ENCODE data around the gene IZUMO1. TPM values are rescaled to one million over a fixed set of nuclear protein-coding genes. Genes with fewer than 3 reads are reported as not detected.
A peak's percentile ranks its signal among the peaks of the same experiment; 100 is the strongest.

The IZUMO1 gene
- total RNA-seq, 4 donors from 2014 or later = not detected

DNA sequence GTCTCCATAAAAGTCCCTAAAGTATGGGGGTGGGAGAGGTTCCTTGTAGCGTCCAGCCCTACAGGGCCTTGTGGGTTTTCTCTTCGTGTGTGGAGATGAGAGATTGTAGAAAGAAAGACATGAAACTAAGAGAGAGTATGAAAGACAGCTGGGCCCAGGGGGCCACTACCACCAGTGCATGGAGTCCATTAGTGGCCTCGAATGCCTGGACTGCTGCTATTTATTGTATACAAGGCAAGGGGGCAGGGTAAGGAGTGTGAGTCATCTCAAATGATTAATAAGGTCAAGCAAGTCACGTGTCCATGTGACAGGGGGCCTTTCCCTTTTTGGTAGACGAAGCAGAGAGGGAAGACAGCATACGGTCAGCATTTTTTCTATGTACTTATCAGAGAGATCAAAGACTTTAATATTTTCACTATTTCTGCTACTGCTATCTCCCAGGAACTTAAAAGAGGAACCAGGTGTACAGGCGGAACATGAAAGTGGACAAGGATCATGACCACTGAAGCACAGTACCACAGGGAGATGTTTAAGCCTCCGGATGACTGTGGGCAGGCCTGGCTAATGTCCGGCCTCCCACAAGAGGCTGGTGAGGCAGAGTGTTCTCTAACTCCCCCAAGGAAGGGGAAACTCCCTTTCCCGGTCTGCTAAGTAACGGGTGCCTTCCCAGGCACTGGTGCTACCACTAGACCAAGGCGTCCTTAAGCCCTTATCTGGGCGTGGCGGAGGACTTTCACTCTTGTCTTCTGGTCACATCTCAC is 34.1 kb upstream of the IZUMO1 start:
- DNase-seq = no peak
- Histone ChIP-seq H3K4me1 (peaks cover 0 to 18% (median 5%) of the 10 kb centered on the region in 4 donors), H3K27me3 (peaks cover 39% of the 10 kb centered on the region), H3K4me3 (no peak overlapping the region), H3K9me3 (no peaks in the 10 kb centered on the region), H3K36me3 (no peaks in the 10 kb centered on the region), H3K27ac (peak overlapping the region; percentile 1 to 56 (median 44))
- WGBS, 2 donors (ENCODE audit: low coverage in 1 of 2) = 32 to 53% methylated on average over 5 to 14 of the region's 14 CpGs
- intact Hi-C loops (cut with DNase I; ENCODE audit: low total_unique reads) = no loop called here
- in situ Hi-C loops (cut with MboI; ENCODE audit: low pct_ligation_motif_present in 1 of 4, low pct_unique_long_range_greater_than_20kb in 1 of 4, low sequenced_read_pairs in 3 of 4) = no loop called here
- no peak for TF ChIP-seq EP300 (IDR thresholded peaks at IDR 0.05; ENCODE audit: low read depth)
- no peak for TF ChIP-seq POLR2A (IDR thresholded peaks at IDR 0.05)
- TF ChIP-seq, protein P1, sequence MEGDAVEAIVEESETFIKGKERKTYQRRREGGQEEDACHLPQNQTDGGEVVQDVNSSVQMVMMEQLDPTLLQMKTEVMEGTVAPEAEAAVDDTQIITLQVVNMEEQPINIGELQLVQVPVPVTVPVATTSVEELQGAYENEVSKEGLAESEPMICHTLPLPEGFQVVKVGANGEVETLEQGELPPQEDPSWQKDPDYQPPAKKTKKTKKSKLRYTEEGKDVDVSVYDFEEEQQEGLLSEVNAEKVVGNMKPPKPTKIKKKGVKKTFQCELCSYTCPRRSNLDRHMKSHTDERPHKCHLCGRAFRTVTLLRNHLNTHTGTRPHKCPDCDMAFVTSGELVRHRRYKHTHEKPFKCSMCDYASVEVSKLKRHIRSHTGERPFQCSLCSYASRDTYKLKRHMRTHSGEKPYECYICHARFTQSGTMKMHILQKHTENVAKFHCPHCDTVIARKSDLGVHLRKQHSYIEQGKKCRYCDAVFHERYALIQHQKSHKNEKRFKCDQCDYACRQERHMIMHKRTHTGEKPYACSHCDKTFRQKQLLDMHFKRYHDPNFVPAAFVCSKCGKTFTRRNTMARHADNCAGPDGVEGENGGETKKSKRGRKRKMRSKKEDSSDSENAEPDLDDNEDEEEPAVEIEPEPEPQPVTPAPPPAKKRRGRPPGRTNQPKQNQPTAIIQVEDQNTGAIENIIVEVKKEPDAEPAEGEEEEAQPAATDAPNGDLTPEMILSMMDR (IDR thresholded peaks at IDR 0.05) = no peak
- no peak for TF ChIP-seq POLR2AphosphoS5 (IDR thresholded peaks at IDR 0.05)

DNA sequence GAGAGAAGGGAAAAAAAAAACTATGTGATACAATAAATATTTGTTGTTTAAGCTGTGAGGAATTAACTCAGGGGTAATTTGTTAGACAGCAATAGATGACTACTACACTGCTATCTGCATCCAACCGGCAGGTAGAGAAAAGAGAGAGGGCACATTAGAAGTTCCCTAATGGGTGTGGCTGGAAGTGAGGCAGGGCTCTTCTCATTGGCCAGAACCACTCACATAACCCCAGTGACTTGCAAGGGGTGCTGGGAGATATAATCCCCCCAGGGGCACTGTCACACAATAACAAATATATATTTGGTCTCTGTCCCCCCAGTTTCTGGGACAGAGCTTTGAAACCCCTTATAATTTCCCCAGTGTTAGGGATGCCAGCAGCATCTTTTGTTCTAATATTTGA is 32.9 kb upstream of the IZUMO1 start:
- Histone ChIP-seq H3K4me3 (no peak overlapping the region), H3K4me1 (peaks cover 0 to 18% (median 5%) of the 10 kb centered on the region in 4 donors), H3K36me3 (no peaks in the 10 kb centered on the region), H3K27me3 (peaks cover 28% of the 10 kb centered on the region), H3K9me3 (no peaks in the 10 kb centered on the region), H3K27ac (no peak overlapping the region)
- in situ Hi-C loops (cut with MboI; ENCODE audit: low pct_ligation_motif_present in 1 of 4, low pct_unique_long_range_greater_than_20kb in 1 of 4, low sequenced_read_pairs in 3 of 4) = no loop called here
- WGBS, 2 donors (ENCODE audit: low coverage in 1 of 2) = 26 to 29% methylated on average over 1 of the region's 1 CpG
- no peak for DNase-seq
- intact Hi-C loops (cut with DNase I; ENCODE audit: low total_unique reads) = no loop called here
- TF ChIP-seq, protein P1 (IDR thresholded peaks at IDR 0.05) = no peak
- TF ChIP-seq POLR2A (IDR thresholded peaks at IDR 0.05) = no peak
- no peak for TF ChIP-seq POLR2AphosphoS5 (IDR thresholded peaks at IDR 0.05)
- TF ChIP-seq EP300 (IDR thresholded peaks at IDR 0.05; ENCODE audit: low read depth) = no peak

- intact Hi-C loops (cut with DNase I; ENCODE audit: low total_unique reads) (loop anchor here (1.0 kb wide), 1 partner anchor 26 kb away; no protein-coding TSS in a partner anchor), in situ Hi-C loops (cut with MboI; ENCODE audit: low pct_ligation_motif_present in 1 of 4, low pct_unique_long_range_greater_than_20kb in 1 of 4, low sequenced_read_pairs in 3 of 4) (no loop called here)
- Histone ChIP-seq H3K4me1 (peaks cover 0 to 15% (median 5%) of the 10 kb centered on the region in 4 donors), H3K27me3 (peaks cover 42% of the 10 kb centered on the region), H3K27ac (no peak overlapping the region), H3K4me3 (no peak overlapping the region), H3K36me3 (no peaks in the 10 kb centered on the region), H3K9me3 (no peaks in the 10 kb centered on the region)
- 80 to 87% methylated on average over 8 to 12 of the region's 12 CpGs for WGBS, 2 donors (ENCODE audit: low coverage in 1 of 2)
- no peak for TF ChIP-seq POLR2A (IDR thresholded peaks at IDR 0.05)
- TF ChIP-seq EP300 (IDR thresholded peaks at IDR 0.05; ENCODE audit: low read depth) = no peak
- TF ChIP-seq POLR2AphosphoS5 (IDR thresholded peaks at IDR 0.05) = no peak
- TF ChIP-seq, protein P1 (IDR thresholded peaks at IDR 0.05) = no peak
- no peak for DNase-seq
These were observed 31.0 kb upstream of the IZUMO1 start for GRCh38 chr19:48777720-48778119.

DNA sequence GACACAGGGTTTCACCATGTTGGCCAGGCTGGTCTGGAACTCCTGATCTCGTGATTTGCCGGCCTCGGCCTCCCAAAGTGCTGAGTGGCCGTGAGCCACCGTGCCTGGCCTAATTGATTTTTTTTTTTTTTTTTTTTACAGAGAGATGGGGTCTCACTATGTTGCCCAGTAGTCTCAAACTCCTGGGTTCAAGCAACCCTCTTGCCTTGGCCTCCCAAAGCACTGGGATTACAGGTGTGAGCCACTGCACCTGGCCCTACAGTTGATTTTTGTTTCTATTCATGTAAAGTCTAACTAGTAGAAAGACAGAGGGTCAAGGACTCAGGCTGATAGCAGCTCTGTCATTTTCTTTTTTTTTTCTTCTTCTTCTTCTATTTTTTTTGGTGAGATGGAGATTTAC is 30.4 kb upstream of the IZUMO1 start:
- TF ChIP-seq, protein P1 (IDR thresholded peaks at IDR 0.05) = no peak
- no peak for TF ChIP-seq EP300 (IDR thresholded peaks at IDR 0.05; ENCODE audit: low read depth)
- Histone ChIP-seq H3K36me3 (no peaks in the 10 kb centered on the region), H3K27me3 (peaks cover 46% of the 10 kb centered on the region), H3K4me3 (no peak overlapping the region), H3K27ac (no peak overlapping the region), H3K9me3 (no peaks in the 10 kb centered on the region), H3K4me1 (peaks cover 0 to 10% (median 5%) of the 10 kb centered on the region in 4 donors)
- in situ Hi-C loops (cut with MboI; ENCODE audit: low pct_ligation_motif_present in 1 of 4, low pct_unique_long_range_greater_than_20kb in 1 of 4, low sequenced_read_pairs in 3 of 4) = no loop called here
- intact Hi-C loops (cut with DNase I; ENCODE audit: low total_unique reads) = loop anchor here (1.0 kb wide), 1 partner anchor 26 kb away; no protein-coding TSS in a partner anchor
- WGBS, 2 donors (ENCODE audit: low coverage in 1 of 2) = 47 to 65% methylated on average over 5 of the region's 5 CpGs
- no peak for DNase-seq
